GM15510 (cell line): ENCODE data around the gene ZBTB16.

Experiments
- POLR2A ChIP-seq: IDR thresholded peaks from 3 replicates; pipeline ENCODE4 v1.6.1; 2011; ENCODE audit warnings: borderline replicate concordance; ENCODE audit not compliant: insufficient read length; ENCODE audit errors: extremely low read depth

Gene ZBTB16

DNA sequence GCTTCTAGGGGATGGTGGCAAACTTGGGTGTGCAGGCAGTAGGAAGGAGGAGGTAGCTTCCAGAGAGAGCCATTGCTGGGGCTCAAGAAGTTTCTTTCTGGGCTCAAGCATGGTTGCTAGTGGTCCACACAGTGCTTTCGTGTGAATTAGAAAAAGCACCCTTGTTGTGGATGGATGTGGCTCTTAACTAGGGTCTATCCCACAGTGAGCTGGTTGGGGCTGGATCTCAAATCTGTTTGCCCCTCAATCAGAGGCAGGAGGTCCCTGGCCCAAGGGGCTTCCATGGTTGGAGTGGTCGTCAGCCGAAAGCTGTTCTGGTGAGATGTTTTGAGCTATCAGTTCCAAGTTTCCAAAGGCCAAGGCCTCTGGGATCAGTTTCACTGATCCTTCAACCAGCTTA is 35.0 kb downstream of the ZBTB16 start:
- no peak for TF ChIP-seq POLR2A

DNA sequence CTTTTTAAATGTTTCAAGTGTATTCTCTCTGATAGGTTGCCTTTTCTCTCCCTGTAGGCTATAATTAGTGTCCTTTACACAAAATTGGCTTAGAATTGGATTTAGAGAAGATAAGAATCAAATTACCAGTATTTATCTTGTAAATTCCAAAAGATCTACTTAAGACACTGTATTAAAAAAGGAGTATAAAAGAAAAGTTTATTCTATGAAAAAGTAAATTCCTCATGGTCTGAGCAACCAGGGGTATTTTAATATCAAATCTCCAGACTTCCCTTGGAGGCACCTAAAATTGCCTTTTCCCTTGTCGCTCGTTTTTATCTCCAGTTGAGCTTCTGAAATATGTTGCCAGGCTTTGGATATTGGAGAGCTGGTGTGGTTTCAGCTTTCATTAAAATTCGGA is 36.4 kb downstream of the ZBTB16 start:
- no peak for TF ChIP-seq POLR2A

DNA sequence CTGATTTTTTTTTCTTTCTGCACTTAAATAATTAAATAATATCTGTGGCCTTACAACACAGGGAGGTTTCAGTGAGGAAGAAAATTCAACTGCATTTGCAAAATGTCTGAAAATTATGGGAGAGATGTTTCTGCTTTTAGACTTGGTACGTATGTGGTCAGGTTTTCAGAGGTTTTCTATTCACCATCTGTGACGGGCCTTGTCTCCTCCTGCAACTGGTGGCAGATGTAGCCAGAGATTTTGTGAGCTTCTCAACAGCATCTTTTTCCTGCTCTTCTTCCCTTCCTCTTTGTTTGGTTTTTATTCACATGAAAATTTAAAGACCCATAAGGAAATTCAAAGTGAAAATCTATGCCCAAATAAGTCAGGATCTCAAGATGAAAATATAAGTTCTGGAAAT is 38.3 kb downstream of the ZBTB16 start:
- no peak for TF ChIP-seq POLR2A

DNA sequence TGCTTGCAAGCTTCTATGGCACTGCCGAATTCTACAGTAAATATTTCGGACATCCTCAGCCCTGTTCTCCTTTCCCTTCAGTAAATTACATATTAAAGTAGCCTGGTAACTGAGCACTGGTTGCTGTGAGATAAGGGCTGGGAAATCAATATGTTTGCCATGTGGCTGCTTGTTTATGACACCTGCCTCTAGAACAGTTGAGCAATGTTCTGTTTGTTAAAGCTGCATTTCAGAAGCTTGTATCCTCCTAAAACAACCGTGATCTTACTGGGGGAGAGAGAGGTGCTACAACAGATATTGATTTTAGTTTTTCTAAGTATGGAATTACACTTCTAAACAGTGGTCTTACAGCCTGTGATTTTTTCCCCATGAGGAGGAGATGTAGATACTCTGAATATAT is 39.4 kb downstream of the ZBTB16 start:
- no peak for TF ChIP-seq POLR2A

DNA sequence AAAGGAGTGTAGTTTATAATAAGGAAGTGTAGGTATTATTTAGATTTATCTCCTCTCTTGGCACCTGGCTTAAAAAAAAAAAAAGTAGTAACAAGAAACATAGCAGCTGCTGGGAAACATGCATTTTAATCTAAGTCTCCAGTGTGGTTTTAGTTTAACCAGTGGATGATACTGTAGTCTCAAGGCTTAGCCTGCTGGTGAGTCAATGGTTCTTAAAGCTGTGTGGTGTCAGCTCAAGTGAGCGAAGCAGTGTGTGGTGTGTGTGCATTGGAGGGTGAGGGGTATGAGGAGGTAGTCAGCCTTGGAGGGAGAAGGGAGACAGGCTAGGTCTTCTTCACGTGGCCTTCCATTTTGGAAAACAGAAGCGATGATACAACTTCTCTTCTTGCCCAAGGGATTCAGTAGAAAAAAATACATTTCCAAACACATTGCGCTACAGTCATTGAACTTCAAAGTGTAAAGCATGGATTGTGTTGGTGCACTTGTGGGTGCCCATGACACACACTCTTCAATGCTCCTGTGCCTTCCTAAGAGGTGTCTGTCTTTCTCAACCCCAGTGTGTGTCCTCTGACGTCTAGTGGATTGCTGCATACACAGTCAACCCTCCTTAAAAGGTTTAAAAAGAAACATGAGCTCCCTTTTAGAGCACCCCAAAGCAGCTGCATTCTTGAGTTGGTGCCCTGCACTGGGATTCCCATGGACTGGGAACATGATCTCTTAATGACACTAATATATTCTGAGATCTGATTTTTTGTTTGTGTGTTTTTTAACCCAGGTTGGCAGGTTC is 40.1 kb downstream of the ZBTB16 start:
- no peak for TF ChIP-seq POLR2A

DNA sequence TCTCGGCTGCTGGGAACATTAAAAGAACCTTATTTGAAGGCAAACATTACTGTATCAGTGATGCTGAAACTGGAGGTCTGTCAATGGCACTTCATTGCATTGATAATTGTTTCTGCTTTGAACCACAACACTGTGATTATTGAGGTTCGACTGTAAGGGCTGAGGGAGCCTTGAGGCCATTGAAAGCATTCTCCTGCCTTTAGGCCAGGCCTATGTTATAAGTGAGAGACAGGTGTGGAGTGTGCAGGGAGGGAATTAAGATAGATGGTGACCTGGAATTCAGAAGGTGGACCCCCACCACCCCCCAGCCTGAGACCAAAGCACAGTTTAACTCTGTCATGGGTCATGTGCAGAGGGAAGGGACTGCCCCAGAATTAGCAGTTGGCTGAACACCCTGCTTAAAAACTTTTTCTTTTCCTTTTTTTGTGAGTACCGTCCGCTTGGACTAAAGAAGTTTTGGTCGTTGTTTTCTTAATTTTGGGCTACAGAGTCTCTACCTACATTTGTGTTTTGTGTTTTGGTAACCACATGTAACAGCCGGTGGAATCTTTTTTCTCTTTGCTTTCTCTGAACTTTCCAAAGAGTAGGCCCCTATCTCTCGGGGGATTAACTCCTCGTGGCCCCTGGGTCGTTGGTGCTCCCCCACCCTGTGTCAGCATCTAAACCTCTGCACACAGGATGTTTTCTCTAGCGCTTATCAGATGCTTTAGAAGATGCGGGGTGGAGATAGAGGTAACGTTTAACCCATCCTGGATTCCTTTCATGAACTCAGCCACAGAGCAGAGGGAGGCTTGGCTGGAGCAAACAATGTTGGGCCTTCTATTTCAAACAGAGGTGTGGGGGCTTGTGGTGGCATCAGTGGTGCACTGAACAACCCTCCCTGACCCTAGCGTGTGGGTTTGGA is 43.7 kb downstream of the ZBTB16 start:
- no peak for TF ChIP-seq POLR2A

DNA sequence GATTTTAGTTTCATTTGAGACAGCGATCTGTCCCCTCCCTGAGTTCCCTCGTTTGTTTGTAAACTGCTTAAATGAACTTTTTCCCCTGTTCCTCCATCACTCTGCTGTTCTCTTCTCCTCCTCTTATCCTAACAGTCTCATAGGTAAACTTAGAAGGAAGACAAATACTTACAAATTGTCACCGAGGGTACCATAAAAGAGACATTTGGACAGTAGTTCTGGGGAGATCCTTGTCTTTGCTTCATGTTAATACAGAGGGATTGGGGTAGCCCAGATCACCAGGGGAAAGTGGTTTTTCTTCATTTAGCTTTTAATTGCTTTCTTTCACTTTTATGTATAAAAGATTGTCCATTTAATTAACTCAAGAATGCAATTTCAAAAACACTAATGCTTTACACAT is 46.1 kb downstream of the ZBTB16 start:
- TF ChIP-seq POLR2A, result no peak

DNA sequence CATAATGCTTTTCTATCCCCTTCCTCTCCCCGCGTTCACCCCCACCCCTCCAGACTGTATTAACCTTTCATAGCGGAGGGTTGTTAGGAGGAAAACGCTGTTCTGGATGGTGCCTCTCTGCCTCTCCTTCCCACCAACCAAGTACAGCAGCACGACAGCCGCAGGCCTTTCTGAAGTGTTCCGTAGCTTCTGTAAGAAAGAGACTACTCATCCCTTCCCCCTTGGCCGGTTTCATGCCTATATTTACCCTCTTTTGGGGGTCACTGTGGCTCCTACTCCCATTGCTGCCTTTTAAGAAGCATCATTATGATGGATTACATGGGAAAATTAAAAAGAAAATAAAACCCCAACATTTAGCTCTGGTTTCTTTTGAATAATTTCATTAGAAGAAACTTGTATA is 46.5 kb downstream of the ZBTB16 start:
- TF ChIP-seq POLR2A, result no peak

DNA sequence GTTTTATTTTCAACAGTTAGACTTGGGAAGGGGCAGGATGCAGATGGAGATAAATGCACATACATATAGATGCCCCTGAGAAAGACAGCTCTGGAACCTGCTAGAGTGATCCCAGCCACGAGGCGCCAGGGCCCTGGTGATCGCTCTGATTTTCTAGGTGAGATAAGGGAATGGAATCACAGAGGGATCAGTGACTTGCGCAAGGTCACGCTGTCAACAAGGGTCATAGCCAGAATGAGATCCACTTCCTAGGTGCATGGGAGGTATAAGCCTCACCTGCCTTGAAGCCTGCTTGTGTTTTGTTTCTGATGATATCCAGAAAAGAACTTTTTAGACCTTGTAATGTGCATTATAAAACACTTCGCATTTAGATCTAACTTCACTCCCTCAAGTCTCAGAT is 47.5 kb downstream of the ZBTB16 start:
- no peak for TF ChIP-seq POLR2A

DNA sequence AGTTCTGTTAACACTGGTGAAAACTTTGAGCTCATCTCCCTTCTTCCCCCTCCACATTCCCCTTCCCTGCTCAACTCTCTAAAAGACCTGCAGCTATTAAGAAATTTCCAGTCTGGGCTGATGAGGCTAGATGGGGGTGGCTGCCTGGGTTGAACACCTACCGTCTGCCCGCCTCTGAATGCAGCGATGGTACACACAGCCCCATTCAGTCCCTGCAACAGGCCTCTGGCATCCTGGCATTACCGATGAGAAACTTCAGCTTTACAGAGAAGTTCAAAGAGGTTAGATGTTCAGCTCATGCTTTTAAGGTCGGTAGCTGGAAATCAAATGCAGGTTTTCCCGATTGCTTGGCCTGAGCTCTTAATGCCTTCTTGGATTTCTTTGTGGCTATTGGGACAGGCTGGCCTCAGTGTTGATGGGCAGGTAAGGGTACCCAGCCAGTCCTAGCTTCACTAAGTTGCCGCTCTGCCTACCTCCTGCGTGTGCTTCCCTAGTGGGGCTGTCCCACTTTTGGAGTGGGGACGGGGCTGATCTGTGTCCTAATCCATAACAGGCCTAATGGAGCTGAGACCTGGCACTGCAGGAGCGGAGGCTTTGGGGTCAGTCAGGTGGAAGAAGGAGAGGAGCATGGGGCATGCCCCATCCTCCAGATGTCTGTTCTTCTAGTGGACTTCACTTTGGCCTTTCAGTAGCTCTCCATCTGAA is 49.1 kb downstream of the ZBTB16 start:
- TF ChIP-seq POLR2A, result no peak

DNA sequence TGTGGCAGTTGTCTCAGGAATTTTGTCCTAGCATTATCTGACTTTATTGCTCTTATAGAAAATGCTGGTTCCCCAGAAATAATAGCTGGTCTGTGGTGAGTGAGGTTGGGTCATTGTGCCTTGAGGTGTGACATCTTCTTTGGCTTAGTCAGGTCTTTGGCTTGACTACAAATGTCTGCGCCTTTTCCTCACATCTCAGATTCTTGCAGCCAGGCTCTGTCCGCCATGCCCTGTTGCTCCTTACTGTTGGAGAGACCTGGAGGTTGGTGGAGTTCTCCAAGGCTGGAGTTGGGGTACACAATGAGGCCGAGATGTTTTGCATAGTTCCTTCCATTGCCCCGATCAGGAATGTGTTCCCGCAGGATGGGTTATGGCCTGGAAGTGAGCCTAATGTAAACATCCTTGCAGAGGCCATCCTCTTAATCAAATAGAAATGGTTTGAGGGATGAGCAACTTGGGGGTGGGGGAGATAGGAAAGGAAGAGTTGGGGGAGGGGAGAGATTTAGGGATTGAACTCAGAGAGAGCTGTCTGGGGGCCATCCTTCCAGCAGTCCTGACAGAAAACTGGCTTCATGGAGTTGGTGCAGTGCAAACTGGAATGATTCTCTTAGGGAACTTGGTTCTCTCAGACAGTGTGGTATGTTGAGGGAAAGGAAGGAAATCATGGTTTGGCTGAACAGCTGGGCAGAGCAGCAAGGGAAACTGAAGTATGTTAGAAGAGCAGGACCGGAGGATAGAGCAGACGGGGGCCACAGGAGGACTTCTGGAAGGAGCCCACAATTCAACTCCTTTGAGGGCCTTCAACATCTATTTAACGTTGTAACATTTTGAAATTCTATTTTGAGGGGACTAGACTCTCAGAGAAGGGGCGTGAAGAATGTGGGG is 49.9 kb downstream of the ZBTB16 start:
- no peak for TF ChIP-seq POLR2A

DNA sequence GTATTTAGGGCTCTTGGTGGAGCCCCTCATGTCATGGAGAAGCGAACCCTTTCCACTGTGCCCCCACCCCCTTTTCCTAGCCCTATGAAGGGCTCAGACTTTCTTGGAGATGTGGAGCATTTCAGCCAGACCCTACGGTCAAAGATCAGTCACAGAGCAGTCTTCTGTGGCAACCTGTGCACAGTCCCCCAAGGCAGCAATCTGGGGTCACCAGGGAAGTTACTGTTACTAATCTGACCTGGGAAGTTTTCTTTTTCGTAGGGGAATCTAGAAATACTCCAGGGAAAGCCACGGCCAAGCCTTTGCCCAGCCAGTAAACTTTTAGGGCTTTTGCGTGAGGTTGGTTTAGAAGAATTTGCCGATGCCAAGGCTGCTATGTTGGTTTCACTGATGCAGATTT is 50.6 kb downstream of the ZBTB16 start:
- TF ChIP-seq POLR2A, result no peak

DNA sequence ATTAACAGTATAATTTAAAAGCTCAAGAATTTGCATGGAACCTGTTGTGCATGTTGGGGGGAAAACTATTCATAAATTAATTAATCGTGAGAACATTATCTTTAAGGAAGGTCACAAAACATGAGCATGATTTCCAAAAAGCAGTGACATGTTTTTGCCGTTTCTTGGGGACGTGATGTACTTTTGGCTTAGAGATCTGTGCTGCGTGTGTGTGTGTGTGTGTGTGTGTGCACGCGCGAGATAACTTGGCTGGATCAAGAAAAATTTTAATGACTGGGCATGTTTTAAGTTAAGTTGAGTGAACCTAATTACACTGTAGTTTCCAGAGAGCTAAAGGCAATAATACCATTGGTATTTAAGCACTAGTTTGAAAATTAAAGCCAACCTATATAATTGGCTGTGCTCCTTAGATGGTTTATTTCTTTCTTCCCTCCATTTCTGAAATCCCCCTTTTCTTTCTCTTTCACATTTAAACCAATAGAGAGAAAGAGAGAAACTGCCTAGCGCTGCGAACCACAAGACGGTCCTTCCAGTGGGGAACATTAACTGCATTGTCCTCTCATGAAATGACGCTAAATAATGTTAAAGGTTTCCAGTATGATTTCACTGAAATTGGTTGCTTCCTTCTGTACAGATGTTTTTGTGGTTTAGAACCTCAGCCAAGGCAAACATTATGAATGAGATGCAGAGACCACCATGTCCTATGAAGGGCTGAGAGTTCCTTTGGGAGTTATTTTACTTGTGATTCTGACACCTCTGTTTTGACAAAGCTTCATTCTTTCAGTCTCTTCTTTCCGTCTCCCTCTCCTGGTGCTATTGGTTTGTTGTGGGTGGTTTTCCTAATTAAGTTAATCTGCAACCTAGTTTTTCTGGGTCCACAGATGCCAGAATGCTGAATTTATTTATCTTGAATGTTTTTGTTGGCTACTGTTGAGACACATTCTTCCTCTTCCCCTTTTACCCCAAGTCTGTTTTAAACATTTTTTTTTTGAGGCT is 51.7 kb downstream of the ZBTB16 start:
- no peak for TF ChIP-seq POLR2A
